ENCODE results near the gene PLCG2.
"Not testable (repeated sequence)": the region's sequence is repeated elsewhere in the genome, so short reads cannot be mapped to it uniquely, and the experiment has no call there.

The PLCG2 gene

DNA sequence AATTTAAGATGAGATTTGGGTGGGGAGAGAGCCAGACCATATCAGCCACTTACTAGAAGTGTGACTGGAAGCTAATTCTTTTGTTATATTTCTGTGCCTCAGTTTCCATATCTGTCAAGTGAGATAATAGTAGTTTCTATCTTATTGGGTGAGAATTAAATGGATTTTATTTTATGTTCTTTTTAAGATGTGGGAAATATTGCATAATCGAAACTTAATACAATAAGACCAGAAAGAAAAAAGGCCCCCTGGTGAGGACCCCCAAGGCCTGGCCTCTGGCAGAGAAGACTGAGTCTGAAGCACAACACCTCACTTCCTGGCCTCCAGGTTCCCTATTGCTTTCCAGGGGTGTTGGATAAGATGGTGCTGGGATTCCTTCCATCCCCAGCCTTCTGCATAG is 13.7 kb downstream of the PLCG2 start:
- no peak for DNase-seq

DNA sequence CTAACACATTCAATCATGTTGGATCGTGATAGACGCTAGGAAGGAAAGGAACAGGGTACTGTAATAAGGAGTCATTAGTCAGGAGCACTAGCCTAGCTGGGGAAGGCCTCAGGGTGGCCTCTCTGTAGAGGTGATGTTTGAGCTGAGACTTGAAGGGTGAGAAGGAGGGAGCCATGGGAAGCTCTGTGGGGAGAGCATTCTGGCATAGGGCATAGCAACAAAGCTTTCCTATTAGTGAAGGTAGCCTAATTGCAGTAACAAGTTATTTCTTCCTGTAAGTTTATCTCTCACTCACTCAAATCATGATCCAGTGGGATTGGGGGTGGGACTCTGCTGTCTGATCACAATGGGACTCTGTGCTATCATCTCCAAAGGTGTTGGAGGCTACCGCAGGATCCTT is 16.1 kb downstream of the PLCG2 start:
- DNase-seq: no peak

DNA sequence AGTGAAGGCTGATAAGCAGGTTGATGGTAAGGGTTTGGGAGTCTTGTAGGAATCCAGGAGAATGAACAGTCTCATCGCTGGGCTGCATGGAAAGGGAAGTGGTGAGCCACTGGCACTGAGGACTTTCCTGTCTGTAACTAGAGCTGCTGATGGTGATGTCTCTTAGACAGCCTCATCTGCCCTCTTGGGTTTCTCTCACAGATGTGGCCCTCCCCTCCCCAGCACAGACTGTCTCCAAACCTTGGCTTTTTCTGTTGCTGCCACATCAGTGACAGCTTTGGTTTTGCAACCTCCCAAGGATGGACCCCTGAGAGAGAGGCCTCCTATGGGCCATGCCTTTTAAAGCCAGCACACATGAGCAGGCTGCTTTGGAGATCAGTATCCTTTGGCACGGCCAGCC is 16.9 kb downstream of the PLCG2 start:
- no peak for DNase-seq

DNA sequence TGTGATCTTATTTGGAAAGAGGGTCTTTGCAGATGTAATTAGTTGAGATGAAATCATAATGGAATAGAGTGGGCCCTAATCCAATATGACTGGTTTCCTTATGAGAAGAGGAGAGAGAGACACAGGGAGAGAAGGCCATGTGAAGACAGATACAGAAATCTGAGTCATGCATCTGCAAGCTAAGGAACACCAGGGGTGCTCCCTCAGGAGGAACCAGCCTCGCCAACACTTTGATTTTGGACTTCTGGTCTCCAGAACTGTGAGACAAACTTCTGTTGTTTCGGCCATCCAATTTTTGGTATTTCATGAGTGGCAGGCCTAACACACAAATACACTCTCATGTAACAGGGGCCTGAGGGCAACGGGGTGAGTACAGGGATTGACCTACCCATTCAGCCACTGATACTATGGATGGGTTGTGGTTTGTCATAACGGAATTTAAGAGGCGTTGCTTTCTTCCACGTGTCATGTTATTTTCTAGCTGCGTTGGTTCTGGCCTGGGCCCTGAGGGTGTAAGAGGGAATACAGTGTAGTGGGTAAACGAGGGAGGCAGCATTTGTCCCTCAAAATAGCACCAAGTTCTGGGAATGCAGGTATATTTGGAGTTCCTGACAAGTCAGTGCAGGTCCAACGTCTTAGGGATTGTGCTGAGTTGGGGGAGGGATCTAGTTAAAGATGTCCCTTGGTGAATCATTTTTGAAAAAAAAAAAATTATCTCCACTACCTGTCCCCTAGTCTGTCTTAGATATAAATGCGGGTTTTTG is 17.7 kb downstream of the PLCG2 start:
- no peak for DNase-seq

GRCh38 chr16:81797443-81797842 is 18.4 kb downstream of the PLCG2 start:
- no peak for DNase-seq

DNA sequence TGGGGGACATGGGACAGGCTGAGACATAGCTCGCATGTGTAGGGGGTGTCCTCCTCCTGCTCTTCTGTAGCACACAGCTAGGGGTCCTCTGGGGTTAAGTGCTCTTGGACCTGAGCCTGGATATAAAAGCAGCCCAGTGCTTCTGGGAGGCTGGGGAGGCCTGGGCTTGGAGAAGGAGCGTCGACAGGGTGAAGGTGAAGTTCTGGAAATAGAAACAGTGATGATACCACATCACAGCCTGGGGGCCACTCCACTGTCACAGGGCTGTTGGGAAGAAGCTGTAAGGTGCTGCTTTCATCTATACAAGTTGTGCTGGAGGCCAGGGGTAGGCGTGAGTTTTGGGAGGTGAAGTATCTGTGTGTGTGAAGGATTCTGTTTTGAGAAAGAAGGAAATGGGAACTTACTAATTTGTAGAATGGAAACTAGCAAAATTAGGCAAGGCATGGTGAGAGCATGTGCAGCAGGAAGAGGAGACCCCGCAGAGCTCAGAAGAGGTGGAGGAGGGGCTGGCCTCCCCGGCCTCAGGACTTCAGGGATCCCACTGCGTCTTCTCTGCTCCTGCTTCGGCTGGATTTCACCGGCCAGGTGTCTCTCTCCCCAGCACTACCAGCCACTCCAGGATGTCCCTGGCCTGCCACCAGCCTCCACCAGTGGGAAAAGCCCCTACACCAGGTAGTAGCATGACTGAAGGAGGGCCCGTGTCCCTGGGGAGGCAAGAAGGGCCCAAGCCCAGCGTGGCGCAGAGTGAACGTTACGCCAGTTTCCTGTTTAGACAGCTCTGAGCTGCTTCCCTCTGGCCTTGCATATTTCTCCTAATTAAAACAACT is 19.4 kb downstream of the PLCG2 start:
- no peak for DNase-seq

DNA sequence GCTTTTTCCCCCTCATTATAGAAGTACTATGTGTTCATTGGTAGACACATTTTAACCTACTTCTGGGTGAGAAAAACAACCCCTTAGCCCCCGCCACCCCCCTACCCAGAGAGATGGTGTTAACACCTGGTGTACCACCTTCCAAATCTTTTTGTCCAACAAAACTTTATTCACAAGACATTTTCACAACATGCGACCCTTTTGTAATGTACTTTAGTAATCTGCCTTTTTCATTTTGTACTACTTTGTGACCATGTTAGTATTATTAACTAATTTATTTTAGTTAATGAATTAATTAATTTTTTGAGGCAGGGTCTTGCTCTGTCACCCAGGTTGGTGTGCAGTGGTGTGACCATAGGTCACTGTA is 20.0 kb downstream of the PLCG2 start:
- DNase-seq: no peak

DNA sequence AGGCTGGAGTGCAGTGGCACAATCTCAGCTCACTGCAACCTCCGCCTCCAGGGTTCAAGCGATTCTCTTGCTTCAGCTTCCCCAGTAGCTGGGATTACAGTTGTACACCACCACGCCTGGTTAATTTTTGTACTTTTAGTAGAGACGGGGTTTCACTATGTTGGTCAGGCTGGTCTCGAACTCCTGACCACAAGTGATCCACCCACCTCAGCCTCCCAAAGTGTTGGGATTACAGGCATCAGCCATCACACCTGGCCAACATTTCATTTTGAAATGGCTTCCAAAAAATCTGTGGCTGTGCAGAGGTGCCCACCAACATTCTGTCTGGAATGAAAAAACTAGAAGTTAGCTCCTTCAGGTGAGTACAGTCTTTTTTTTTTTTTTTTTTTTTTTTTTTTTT is 22.6 kb downstream of the PLCG2 start:
- DNase-seq: not testable (repeated sequence)

- no peak for DNase-seq
These were observed 24.2 kb downstream of the PLCG2 start for GRCh38 chr16:81803332-81803731.

GRCh38 chr16:81804134-81804610 is 25.1 kb downstream of the PLCG2 start:
- no peak for DNase-seq

DNA sequence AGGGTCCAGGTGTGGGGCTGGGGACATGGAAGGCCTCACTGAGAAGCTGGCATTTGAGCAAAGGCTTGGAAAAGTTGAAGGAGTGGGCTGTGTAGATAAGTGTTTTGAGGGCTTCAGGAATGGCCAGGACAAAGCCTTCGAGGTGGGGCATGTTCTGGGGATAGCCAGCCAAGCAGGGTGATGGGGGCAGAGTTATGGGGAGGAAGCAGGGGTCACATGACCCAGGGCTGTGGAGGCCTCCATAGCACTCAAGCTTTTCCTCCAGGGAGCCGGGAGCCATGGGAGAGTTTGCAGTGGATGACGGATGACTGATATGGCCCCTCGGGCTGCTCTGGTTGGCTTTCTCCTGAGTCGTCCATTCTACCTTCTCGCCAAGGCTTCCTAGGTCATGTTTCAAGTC is 27.6 kb downstream of the PLCG2 start:
- DNase-seq: no peak

DNA sequence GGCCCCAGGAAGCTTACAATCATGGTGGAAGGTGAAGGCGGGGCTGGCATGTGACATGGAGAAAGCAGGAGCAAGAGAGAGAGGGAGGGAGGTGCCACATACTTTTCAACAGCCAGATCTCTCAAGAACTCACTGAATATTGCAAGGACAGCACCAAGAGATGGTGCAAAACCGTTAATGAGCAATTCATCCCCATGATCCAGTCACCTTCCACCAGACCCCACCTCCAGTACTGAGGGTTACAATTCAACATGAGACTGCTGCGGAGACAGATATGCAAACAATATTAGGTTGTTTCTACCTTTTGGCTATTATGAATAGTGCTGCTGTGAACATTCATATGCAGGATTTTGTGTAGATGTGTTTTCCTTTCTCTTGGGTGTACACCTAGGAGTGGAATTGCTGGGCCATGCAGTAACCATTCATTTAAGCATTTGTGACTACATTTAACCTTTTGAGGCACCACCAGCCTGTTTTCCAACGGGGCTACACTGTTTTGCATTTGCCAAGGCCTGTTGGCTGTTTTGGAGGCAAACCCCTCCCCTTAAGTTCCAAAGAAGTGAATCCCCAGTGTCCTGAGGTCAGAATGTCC is 28.8 kb downstream of the PLCG2 start:
- no peak for DNase-seq

DNA sequence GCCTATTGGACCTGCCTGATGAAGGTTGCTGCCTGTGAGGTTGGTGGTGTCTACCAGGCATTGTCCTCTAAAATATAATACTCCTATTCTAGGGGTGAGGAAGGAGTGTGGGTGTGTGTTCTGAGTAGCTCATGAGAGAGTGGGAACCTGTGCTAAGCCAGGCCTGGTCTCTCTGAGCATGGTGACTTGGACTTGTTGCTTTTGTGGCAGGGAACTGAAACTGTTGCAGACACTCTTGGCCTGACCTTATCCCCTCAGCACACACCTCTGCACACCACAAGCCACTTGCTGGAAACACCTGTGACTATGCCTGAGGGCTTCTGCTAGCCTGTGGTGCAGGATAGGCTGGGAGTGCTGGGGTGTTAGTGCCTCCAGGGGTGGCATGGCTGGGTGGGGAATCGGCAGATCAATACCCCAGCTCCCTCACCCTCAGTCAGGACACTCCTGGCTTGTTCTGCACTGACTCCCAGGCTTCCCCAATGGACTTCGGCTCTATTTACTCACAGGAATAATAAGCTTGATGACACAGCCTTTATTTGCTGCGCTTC is 29.9 kb downstream of the PLCG2 start:
- no peak for DNase-seq

- no peak for DNase-seq
These were observed 30.5 kb downstream of the PLCG2 start for GRCh38 chr16:81809567-81809966.

GRCh38 chr16:81810361-81810760 is 31.3 kb downstream of the PLCG2 start:
- DNase-seq: no peak

DNA sequence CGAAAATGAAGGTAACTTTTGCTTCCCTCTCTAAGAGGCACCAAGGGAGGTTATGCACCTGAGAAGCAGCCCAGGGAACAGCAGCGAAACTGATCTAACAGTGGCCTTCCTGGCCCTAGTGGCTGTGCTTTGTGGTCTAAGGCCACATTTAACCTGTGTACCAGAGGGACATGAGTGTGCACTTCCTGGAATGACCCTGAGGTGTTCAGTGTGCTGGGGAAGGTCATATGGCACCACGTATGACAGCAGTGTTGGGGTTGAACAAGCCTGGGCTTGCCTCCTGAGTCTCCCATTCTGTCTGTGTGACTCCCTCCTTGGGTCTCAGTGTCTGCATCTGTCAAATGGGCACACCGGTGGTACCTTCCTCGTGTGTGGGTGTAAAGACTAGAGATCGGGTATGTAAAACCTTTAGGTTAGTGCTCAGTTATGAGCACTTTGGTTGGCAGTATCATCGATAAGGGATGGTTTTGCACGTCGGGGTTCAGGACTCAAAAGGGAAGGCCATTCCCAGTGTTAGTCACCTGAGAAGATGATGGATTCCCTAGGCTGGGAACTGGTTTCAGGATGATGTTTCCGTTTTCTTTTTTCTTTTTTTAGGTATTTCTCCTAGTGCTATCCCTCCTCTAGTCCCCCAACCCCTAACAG is 31.9 kb downstream of the PLCG2 start:
- no peak for DNase-seq

DNA sequence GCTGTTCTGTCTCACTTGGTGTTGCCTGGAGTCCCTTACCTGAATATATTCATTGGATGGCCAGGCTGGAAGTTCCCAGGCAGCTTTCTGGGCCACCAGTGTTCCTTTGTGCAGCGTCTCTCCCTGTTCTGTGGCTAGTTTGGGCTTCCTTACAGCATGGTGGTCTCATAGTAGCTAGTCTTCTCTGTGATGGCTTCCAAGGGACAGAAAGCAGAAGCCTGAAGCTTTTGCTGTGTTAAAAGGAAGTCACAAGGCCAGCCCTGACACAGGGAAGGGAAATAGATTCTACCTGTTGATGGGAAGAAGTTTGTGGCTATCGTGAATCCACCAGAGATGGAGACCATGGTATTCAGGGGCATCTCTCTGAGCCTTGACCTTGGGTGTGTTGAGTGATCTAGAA is 34.6 kb downstream of the PLCG2 start:
- no peak for DNase-seq

DNA sequence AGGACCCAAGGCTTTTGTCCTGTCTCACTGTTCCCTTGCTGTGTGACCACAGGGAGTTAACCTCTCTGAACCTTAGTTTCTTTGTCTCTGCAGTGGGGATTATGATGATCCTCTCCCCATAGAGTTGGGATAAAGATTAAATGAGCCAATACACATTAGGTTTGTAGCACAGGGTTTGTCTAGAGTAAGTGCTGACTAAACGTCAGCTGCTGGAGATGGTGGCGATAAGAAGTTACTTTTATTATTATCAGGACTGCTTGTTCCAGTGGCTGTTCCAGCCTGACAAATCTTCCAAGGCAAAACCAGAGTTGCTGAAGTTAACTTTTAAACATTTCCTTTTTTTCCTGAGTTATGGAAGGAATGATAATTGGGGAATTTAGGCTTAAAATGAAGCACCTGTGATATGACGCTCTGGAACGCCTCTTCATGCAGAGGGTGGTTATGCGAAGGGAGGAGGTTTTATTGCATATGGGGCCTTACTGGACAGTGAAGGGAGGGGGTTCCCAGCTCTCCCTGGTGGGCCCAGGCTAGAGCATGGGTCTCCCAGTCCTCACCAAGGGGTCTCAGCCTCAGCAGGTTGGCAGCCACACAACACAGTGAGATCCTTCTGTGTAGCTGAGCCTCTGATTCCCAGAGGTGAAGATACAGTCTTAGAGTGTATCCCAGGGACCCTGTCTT is 35.8 kb downstream of the PLCG2 start:
- DNase-seq: no peak

GRCh38 chr16:81815429-81815766 is 36.3 kb downstream of the PLCG2 start:
- DNase-seq: no peak

DNA sequence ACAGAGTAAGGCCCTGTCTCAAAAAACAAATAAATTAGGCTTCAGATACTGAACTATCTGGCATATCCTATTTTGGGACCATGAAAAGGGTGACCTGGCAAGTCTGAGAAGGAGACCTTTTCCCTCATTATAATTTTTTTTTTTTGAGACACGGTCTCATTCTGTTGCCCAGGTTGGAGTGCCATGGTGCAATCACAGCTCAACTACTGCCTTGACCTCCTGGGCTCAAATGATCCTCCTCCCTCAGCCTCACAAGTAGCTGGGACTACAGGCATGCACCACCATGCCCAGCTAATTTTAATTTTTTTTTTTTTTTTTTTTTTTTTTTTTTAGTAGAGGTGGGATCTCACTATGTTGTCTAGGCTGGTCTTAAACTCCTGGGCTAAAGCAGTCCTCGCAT is 37.3 kb downstream of the PLCG2 start:
- DNase-seq: no peak

DNA sequence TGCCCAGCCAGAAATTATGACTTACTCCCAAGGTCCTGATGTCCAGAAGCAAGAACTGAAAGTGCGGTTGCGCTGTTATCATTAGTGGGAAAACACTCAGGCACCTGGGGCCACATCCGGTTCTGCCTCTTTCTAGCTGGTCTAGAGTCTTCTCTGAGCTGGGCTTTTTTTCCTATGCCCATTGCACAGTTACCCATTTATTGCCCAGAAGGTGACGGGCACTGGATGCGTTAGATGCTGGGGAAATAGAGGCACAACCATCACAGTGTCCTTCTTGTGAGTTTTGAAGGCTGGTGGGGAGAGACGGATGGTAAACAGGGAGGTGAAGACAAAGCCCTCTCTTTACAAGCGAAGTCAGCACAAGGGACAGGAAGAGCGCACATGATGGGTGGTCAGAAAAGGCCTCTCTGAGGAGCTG is 37.7 kb downstream of the PLCG2 start:
- no peak for DNase-seq

DNA sequence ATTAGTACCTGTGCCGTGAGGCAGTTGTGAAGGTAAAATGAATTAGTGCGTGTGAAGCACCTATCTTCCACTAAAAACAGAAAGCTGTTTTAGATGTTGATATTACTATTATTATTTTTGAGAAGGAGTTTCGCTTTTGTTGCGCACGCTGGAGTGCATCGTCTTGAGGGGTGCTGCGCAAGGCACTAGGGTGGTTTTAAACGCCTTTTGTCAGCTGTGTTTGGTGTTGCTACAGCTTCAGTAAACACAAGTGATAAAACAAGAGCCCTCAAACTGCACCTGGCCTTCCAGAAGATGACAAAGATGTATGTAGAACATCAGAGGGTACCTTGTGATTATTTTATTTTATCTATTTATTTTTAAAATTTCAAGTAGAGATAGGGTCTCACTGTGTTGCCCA is 38.2 kb downstream of the PLCG2 start:
- no peak for DNase-seq

All from activated CD8-positive, alpha-beta memory T cell treated with anti-CD3 and anti-CD28 coated beads, Interleukin-2, amount 50 U/mL, for 4 hours (primary cell).